Bronchial epithelial cell (primary cell): Measurements from ENCODE around the gene PIK3R5. TPM values are rescaled to one million over a fixed set of nuclear protein-coding genes. Genes with fewer than 3 reads are reported as not detected.

Source experiments
- DNase-seq: peaks from one replicate; pipeline ENCODE4 v3.0.0-alpha.2; 2010; ENCODE audit warnings: low read depth
- FAIRE-seq: peaks from 2 replicates; lab custom pipeline; 2011; peaks lifted over from hg19 to GRCh38; lab: Jason Lieb, UNC
- H3K27me3 ChIP-seq: 2 replicates; pipeline ENCODE4 v1.5.1; 2011; ENCODE audit warnings: low read length; ENCODE audit not compliant: control insufficient read depth, insufficient read depth
- H3K36me3 ChIP-seq: 2 replicates; pipeline ENCODE4 v1.5.1; 2011; ENCODE audit warnings: low read length; ENCODE audit not compliant: control insufficient read depth, insufficient read depth
- H3K4me3 ChIP-seq: 2 replicates; pipeline ENCODE4 v1.5.1; 2011; ENCODE audit warnings: mild to moderate bottlenecking, low read depth, low read length, control low read depth
- CTCF ChIP-seq: IDR thresholded peaks from 2 replicates; pipeline ENCODE4 v1.5.1; 2011; ENCODE audit warnings: mild to moderate bottlenecking, moderate library complexity, low read length, control low read depth, inconsistent platforms; ENCODE audit not compliant: insufficient read depth, severe bottlenecking
- total RNA-seq: library from RNA; depleted of rRNA; stranded (reverse); fragments of >200 nt; gene quantifications from 2 replicates; pipeline ENCODE4 v1.2.1, GENCODE V29; 2014

Gene PIK3R5
- total RNA-seq, 1 donor from 2014 or later = not detected

GRCh38 chr17:8865811-8866210 lies 99.7 kb downstream of the PIK3R5 start:
- no peak for TF ChIP-seq CTCF
- Histone ChIP-seq H3K36me3 (no peaks in the 10 kb centered on the region), H3K27me3 (no peaks in the 10 kb centered on the region), H3K4me3 (no peak overlapping the region)
- FAIRE-seq (no peak), DNase-seq (no peak)

GRCh38 chr17:8865385-8865784 lies 100.1 kb downstream of the PIK3R5 start:
- TF ChIP-seq CTCF = no peak
- no peak for FAIRE-seq
- DNase-seq = no peak
- no peaks in the 10 kb centered on the region for H3K36me3 ChIP-seq
- no peak overlapping the region for H3K4me3 ChIP-seq
- no peaks in the 10 kb centered on the region for H3K27me3 ChIP-seq

- no peaks in the 10 kb centered on the region for H3K27me3 ChIP-seq
- no peak for TF ChIP-seq CTCF
- DNase-seq (peak; percentile 31), FAIRE-seq (peak; percentile 81)
- H3K36me3 ChIP-seq = no peaks in the 10 kb centered on the region
- no peak overlapping the region for H3K4me3 ChIP-seq
These were observed 103.1 kb downstream of the PIK3R5 start for GRCh38 chr17:8862213-8863056.

GRCh38 chr17:8861495-8862181 lies 103.9 kb downstream of the PIK3R5 start:
- no peak for TF ChIP-seq CTCF
- no peaks in the 10 kb centered on the region for H3K27me3 ChIP-seq
- DNase-seq (no peak), FAIRE-seq (no peak)
- no peak overlapping the region for H3K4me3 ChIP-seq
- no peaks in the 10 kb centered on the region for H3K36me3 ChIP-seq

- Histone ChIP-seq H3K27me3 (no peaks in the 10 kb centered on the region), H3K4me3 (no peak overlapping the region), H3K36me3 (no peaks in the 10 kb centered on the region)
- no peak for TF ChIP-seq CTCF
- DNase-seq (no peak), FAIRE-seq (no peak)
These were observed 105.6 kb downstream of the PIK3R5 start for GRCh38 chr17:8859804-8860430.
